Liver (tissue), 3 donors: ENCODE measurements around the gene AMZ1.

Experiments used
- EGR1 ChIP-seq, 2 donors: IDR thresholded peaks; 2 replicates each; pipeline ENCODE4 v1.6.1; 2016 to 2018; ENCODE audit warnings: antibody characterized with exemption in 2 of 2, low read depth in 2 of 2
- RAD21 ChIP-seq, 2 donors: IDR thresholded peaks; 2 replicates each; pipeline ENCODE4 v1.6.1; 2016; ENCODE audit warnings: antibody characterized with exemption in 2 of 2, mild to moderate bottlenecking in 2 of 2
- RXRA ChIP-seq, 2 donors: IDR thresholded peaks; 2 replicates each; pipeline ENCODE4 v1.6.1; 2017 to 2018; ENCODE audit warnings: antibody characterized with exemption in 2 of 2, mild to moderate bottlenecking in 1 of 2
- YY1 ChIP-seq: IDR thresholded peaks from 2 replicates; pipeline ENCODE4 v1.6.1; 2016; ENCODE audit warnings: antibody characterized with exemption, mild to moderate bottlenecking
- TF ChIP-seq, protein P1 (sequence below): fragments of 150-350 bp; IDR thresholded peaks from 2 replicates; pipeline ENCODE4 v1.5.1; 2017; ENCODE audit warnings: improper control_type of control experiment, low read depth, low read length; ENCODE audit not compliant: missing input control
- TF ChIP-seq, protein P2 (sequence below): IDR thresholded peaks from 2 replicates; pipeline ENCODE4 v1.6.1; 2016; ENCODE audit warnings: antibody characterized with exemption
- TF ChIP-seq, protein P3 (sequence below): IDR thresholded peaks from 2 replicates; pipeline ENCODE4 v1.6.1; 2016; ENCODE audit warnings: antibody characterized with exemption, mild to moderate bottlenecking
- donor health status: healthy.
- donor health status: healthy.

DNA sequence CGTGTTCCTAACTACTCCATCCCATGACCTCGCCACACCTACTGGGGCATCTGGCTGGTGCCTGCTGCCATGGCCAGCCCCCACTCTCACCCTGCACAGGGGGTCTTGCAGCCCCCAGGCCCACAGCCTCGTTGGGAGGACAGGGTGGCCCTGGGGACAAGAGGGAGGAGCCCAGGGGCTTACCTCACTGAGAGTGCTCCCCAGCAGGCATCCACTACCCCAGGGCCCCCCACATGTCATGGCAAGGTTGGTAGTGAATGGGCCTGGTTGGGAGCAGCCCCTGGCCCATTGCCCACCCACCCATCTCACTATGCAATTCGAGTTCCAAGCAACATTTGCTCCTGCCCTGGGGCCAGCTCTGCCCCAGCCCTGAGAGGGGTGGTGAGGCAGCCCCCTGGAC lies 24.0 kb upstream of the AMZ1 start:
- TF ChIP-seq, protein P1, sequence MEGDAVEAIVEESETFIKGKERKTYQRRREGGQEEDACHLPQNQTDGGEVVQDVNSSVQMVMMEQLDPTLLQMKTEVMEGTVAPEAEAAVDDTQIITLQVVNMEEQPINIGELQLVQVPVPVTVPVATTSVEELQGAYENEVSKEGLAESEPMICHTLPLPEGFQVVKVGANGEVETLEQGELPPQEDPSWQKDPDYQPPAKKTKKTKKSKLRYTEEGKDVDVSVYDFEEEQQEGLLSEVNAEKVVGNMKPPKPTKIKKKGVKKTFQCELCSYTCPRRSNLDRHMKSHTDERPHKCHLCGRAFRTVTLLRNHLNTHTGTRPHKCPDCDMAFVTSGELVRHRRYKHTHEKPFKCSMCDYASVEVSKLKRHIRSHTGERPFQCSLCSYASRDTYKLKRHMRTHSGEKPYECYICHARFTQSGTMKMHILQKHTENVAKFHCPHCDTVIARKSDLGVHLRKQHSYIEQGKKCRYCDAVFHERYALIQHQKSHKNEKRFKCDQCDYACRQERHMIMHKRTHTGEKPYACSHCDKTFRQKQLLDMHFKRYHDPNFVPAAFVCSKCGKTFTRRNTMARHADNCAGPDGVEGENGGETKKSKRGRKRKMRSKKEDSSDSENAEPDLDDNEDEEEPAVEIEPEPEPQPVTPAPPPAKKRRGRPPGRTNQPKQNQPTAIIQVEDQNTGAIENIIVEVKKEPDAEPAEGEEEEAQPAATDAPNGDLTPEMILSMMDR, result no peak
- TF ChIP-seq YY1, result no peak
- TF ChIP-seq RAD21 (IDR thresholded peaks at IDR 0.05), result no peak
- no peak for TF ChIP-seq EGR1 (IDR thresholded peaks at IDR 0.05; ENCODE audit: low read depth in 2 of 2)
- no peak for TF ChIP-seq RXRA (IDR thresholded peaks at IDR 0.05)
- TF ChIP-seq, protein P2, sequence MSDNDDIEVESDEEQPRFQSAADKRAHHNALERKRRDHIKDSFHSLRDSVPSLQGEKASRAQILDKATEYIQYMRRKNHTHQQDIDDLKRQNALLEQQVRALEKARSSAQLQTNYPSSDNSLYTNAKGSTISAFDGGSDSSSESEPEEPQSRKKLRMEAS, result no peak
- TF ChIP-seq, protein P3, sequence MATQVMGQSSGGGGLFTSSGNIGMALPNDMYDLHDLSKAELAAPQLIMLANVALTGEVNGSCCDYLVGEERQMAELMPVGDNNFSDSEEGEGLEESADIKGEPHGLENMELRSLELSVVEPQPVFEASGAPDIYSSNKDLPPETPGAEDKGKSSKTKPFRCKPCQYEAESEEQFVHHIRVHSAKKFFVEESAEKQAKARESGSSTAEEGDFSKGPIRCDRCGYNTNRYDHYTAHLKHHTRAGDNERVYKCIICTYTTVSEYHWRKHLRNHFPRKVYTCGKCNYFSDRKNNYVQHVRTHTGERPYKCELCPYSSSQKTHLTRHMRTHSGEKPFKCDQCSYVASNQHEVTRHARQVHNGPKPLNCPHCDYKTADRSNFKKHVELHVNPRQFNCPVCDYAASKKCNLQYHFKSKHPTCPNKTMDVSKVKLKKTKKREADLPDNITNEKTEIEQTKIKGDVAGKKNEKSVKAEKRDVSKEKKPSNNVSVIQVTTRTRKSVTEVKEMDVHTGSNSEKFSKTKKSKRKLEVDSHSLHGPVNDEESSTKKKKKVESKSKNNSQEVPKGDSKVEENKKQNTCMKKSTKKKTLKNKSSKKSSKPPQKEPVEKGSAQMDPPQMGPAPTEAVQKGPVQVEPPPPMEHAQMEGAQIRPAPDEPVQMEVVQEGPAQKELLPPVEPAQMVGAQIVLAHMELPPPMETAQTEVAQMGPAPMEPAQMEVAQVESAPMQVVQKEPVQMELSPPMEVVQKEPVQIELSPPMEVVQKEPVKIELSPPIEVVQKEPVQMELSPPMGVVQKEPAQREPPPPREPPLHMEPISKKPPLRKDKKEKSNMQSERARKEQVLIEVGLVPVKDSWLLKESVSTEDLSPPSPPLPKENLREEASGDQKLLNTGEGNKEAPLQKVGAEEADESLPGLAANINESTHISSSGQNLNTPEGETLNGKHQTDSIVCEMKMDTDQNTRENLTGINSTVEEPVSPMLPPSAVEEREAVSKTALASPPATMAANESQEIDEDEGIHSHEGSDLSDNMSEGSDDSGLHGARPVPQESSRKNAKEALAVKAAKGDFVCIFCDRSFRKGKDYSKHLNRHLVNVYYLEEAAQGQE, result no peak
